Uterus (tissue), 2 donors: ENCODE measurements around the gene IL5RA.

Experiments
- POLR2A ChIP-seq, 2 donors: fragments of 450-650 bp; IDR thresholded peaks; one replicate each; pipeline ENCODE4 v1.6.1; 2016; ENCODE audit warnings: antibody characterized with exemption in 2 of 2, mild to moderate bottlenecking in 1 of 2, moderate library complexity in 1 of 2
- TF ChIP-seq, protein P1 (sequence below), 4 experiments: fragments of 200-600 bp in 2 of 4; fragments of 450-650 bp in 2 of 4; sonication (generic) in 2 of 4; IDR thresholded peaks; one replicate each; pipeline ENCODE4 v1.5.1; 2016 to 2019; ENCODE audit warnings: antibody characterized with exemption in 4 of 4, mild to moderate bottlenecking in 2 of 4, moderate library complexity in 1 of 4

DNA sequence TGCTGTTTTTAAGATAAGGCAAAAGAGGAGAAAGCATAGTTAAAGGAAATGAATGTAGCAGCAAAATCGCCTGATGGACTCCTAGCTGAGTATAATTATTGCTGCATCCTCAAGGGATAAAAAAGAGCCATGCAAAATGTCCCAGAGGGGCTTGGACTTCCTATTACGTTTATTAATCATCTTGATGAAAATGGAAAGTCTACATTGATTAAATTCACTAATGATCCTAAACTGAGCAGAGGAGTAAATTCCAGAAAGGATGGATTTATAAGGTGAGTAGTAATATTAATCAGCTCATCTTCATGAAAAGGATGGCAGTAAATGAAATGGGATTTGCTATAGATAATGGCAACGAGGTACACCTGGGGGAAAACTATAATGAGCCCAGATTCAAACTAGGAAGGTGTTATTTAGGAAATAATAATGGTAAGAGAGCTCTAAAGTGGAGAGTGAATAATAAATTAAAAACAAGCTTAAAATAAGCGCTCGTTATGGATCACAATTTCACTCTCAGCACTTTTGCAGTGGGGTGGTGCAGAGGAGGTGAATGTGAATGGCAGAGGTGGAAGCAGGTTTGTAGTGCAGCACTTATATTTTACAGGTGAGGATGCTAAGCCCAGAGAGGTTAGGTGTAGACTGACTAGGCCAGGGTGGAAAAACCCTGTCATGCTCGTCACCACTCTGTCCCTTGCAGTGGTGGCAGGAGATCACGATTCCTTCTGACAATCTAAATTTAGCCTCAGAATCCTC is 22.3 kb downstream of the IL5RA start:
- TF ChIP-seq, protein P1, sequence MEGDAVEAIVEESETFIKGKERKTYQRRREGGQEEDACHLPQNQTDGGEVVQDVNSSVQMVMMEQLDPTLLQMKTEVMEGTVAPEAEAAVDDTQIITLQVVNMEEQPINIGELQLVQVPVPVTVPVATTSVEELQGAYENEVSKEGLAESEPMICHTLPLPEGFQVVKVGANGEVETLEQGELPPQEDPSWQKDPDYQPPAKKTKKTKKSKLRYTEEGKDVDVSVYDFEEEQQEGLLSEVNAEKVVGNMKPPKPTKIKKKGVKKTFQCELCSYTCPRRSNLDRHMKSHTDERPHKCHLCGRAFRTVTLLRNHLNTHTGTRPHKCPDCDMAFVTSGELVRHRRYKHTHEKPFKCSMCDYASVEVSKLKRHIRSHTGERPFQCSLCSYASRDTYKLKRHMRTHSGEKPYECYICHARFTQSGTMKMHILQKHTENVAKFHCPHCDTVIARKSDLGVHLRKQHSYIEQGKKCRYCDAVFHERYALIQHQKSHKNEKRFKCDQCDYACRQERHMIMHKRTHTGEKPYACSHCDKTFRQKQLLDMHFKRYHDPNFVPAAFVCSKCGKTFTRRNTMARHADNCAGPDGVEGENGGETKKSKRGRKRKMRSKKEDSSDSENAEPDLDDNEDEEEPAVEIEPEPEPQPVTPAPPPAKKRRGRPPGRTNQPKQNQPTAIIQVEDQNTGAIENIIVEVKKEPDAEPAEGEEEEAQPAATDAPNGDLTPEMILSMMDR (IDR thresholded peaks at IDR 0.05), result no peak
- no peak for TF ChIP-seq POLR2A (IDR thresholded peaks at IDR 0.05)
